IPS-20b (cell line): ENCODE measurements around the gene STIMATE.

ENCODE experiments used
- H3K27ac ChIP-seq: one replicate; pipeline ENCODE4 v1.5.1; 2013; ENCODE audit warnings: low read length
- H3K27me3 ChIP-seq: 2 replicates; pipeline ENCODE4 v1.6.1; 2013; ENCODE audit warnings: mild to moderate bottlenecking, low read length, inconsistent platforms; ENCODE audit not compliant: insufficient read depth
- H3K36me3 ChIP-seq: 2 replicates; pipeline ENCODE4 v1.6.1; 2013; ENCODE audit warnings: low read depth, mild to moderate bottlenecking, inconsistent platforms, low read length, moderate library complexity; ENCODE audit not compliant: insufficient read depth
- H3K4me1 ChIP-seq: 2 replicates; pipeline ENCODE4 v1.6.1; 2013; ENCODE audit warnings: mild to moderate bottlenecking, control low read depth, inconsistent platforms, low read length, moderate library complexity; ENCODE audit not compliant: insufficient read depth
- H3K4me3 ChIP-seq: 2 replicates; pipeline ENCODE4 v1.5.1; 2013; ENCODE audit warnings: mild to moderate bottlenecking, low read length, inconsistent platforms
- H3K9ac ChIP-seq: 2 replicates; pipeline ENCODE4 v1.6.1; 2013; ENCODE audit warnings: low read depth, mild to moderate bottlenecking, inconsistent platforms, low read length, moderate library complexity
- H3K9me3 ChIP-seq: 2 replicates; pipeline ENCODE4 v1.6.1; 2013; ENCODE audit warnings: mild to moderate bottlenecking, low read depth, low read length, inconsistent platforms; ENCODE audit not compliant: insufficient read depth

The STIMATE gene

GRCh38 chr3:52859686-52860423, 37.5 kb downstream of the STIMATE start:
- H3K36me3 ChIP-seq, result no peaks in the 10 kb centered on the region
- H3K9ac ChIP-seq, result no peak overlapping the region
- no peak overlapping the region for H3K4me3 ChIP-seq
- no peaks in the 10 kb centered on the region for H3K27me3 ChIP-seq
- H3K4me1 ChIP-seq, result no peaks in the 10 kb centered on the region
- no peaks in the 10 kb centered on the region for H3K9me3 ChIP-seq
- no peak overlapping the region for H3K27ac ChIP-seq

GRCh38 chr3:52857864-52858263, 39.5 kb downstream of the STIMATE start:
- no peak overlapping the region for H3K4me3 ChIP-seq
- H3K27ac ChIP-seq, result no peak overlapping the region
- no peak overlapping the region for H3K9ac ChIP-seq
- H3K36me3 ChIP-seq, result no peaks in the 10 kb centered on the region
- no peaks in the 10 kb centered on the region for H3K4me1 ChIP-seq
- H3K9me3 ChIP-seq, result no peaks in the 10 kb centered on the region
- H3K27me3 ChIP-seq, result no peaks in the 10 kb centered on the region

- Histone ChIP-seq H3K9ac (no peak overlapping the region), H3K27ac (no peak overlapping the region), H3K36me3 (peaks cover 5% of the 10 kb centered on the region; the same call in 1 of the 2 replicates), H3K4me3 (no peak overlapping the region), H3K27me3 (no peaks in the 10 kb centered on the region), H3K4me1 (no peaks in the 10 kb centered on the region), H3K9me3 (no peaks in the 10 kb centered on the region)
Observed at GRCh38 chr3:52857133-52857532, 40.2 kb downstream of the STIMATE start.

- Histone ChIP-seq H3K9me3 (no peaks in the 10 kb centered on the region), H3K27me3 (no peaks in the 10 kb centered on the region), H3K9ac (no peak overlapping the region), H3K27ac (no peak overlapping the region), H3K36me3 (peaks cover 10% of the 10 kb centered on the region), H3K4me3 (no peak overlapping the region), H3K4me1 (no peaks in the 10 kb centered on the region)
Observed at GRCh38 chr3:52856666-52857065, 40.7 kb downstream of the STIMATE start.

GRCh38 chr3:52854013-52854412, 43.3 kb downstream of the STIMATE start:
- H3K36me3 ChIP-seq, result peaks cover 18% of the 10 kb centered on the region
- H3K9me3 ChIP-seq, result no peaks in the 10 kb centered on the region
- no peaks in the 10 kb centered on the region for H3K27me3 ChIP-seq

GRCh38 chr3:52852419-52852818, 44.9 kb downstream of the STIMATE start:
- H3K4me1 ChIP-seq, result no peaks in the 10 kb centered on the region
- no peak overlapping the region for H3K9ac ChIP-seq
- no peak overlapping the region for H3K27ac ChIP-seq
- H3K9me3 ChIP-seq, result no peaks in the 10 kb centered on the region
- H3K27me3 ChIP-seq, result no peaks in the 10 kb centered on the region
- peaks cover 34% of the 10 kb centered on the region for H3K36me3 ChIP-seq
- no peak overlapping the region for H3K4me3 ChIP-seq

More at GRCh38 chr3:52854013-52854412, 43.3 kb downstream of the STIMATE start:
- Histone ChIP-seq H3K9ac (no peak overlapping the region), H3K4me1 (no peaks in the 10 kb centered on the region), H3K4me3 (no peak overlapping the region), H3K27ac (no peak overlapping the region)

GRCh38 chr3:52851348-52851747, 46.0 kb downstream of the STIMATE start:
- no peaks in the 10 kb centered on the region for H3K27me3 ChIP-seq
- H3K9ac ChIP-seq, result no peak overlapping the region
- no peak overlapping the region for H3K4me3 ChIP-seq
- H3K27ac ChIP-seq, result no peak overlapping the region
- H3K4me1 ChIP-seq, result no peaks in the 10 kb centered on the region
- H3K36me3 ChIP-seq, result peaks cover 35% of the 10 kb centered on the region
- no peaks in the 10 kb centered on the region for H3K9me3 ChIP-seq

- H3K4me1 ChIP-seq, result no peaks in the 10 kb centered on the region
- H3K36me3 ChIP-seq, result peaks cover 35% of the 10 kb centered on the region
- no peak overlapping the region for H3K4me3 ChIP-seq
- H3K9me3 ChIP-seq, result no peaks in the 10 kb centered on the region
- H3K27ac ChIP-seq, result no peak overlapping the region
- H3K9ac ChIP-seq, result no peak overlapping the region
- H3K27me3 ChIP-seq, result no peaks in the 10 kb centered on the region
Observed at GRCh38 chr3:52849656-52850055, 47.7 kb downstream of the STIMATE start.

GRCh38 chr3:52848617-52849016, 48.7 kb downstream of the STIMATE start:
- Histone ChIP-seq H3K27ac (no peak overlapping the region), H3K9ac (no peak overlapping the region), H3K4me1 (no peaks in the 10 kb centered on the region)

GRCh38 chr3:52847726-52848125, 49.6 kb downstream of the STIMATE start:
- Histone ChIP-seq H3K27me3 (no peaks in the 10 kb centered on the region), H3K27ac (no peak overlapping the region), H3K9me3 (no peaks in the 10 kb centered on the region), H3K4me3 (no peak overlapping the region), H3K36me3 (peaks cover 36% of the 10 kb centered on the region), H3K9ac (no peak overlapping the region), H3K4me1 (no peaks in the 10 kb centered on the region)

More at GRCh38 chr3:52848617-52849016, 48.7 kb downstream of the STIMATE start:
- Histone ChIP-seq H3K9me3 (no peaks in the 10 kb centered on the region), H3K4me3 (no peak overlapping the region), H3K36me3 (peaks cover 35% of the 10 kb centered on the region), H3K27me3 (no peaks in the 10 kb centered on the region)

- Histone ChIP-seq H3K27me3 (no peaks in the 10 kb centered on the region), H3K4me3 (no peak overlapping the region), H3K4me1 (no peaks in the 10 kb centered on the region), H3K9ac (no peak overlapping the region), H3K27ac (no peak overlapping the region), H3K9me3 (no peaks in the 10 kb centered on the region), H3K36me3 (peaks cover 37% of the 10 kb centered on the region)
Observed at GRCh38 chr3:52847241-52847640, 50.1 kb downstream of the STIMATE start.

GRCh38 chr3:52846432-52846965, 50.8 kb downstream of the STIMATE start:
- Histone ChIP-seq H3K36me3 (peaks cover 35% of the 10 kb centered on the region), H3K4me1 (no peaks in the 10 kb centered on the region), H3K27me3 (no peaks in the 10 kb centered on the region), H3K9ac (no peak overlapping the region), H3K27ac (no peak overlapping the region), H3K9me3 (no peaks in the 10 kb centered on the region), H3K4me3 (no peak overlapping the region)
